ENCODE data around the gene KRT39. TPM values are rescaled to one million over a fixed set of nuclear protein-coding genes. Genes with fewer than 3 reads are reported as not detected.

The KRT39 gene
- total RNA-seq, 1 donor from 2014 or later = not detected

- DNase-seq (ENCODE audit: low spot score) = no peak
These were observed 13.8 kb upstream of the KRT39 start for GRCh38 chr17:40980596-40980995.

- no peak for DNase-seq (ENCODE audit: low spot score)
These were observed 13.4 kb upstream of the KRT39 start for GRCh38 chr17:40980117-40980516.

GRCh38 chr17:40978575-40979151 lies 11.9 kb upstream of the KRT39 start:
- DNase-seq (ENCODE audit: low spot score) = no peak

- no peak for DNase-seq (ENCODE audit: low spot score)
These were observed 8.8 kb upstream of the KRT39 start for GRCh38 chr17:40975516-40975915.

- no peak for DNase-seq (ENCODE audit: low spot score)
These were observed 7.6 kb upstream of the KRT39 start for GRCh38 chr17:40974366-40974765.

- DNase-seq (ENCODE audit: low spot score) = no peak
These were observed 834 bp upstream of the KRT39 start for GRCh38 chr17:40967582-40967981.

- no peak for DNase-seq (ENCODE audit: low spot score)
These were observed 2.9 kb downstream of the KRT39 start for GRCh38 chr17:40963838-40964237.

GRCh38 chr17:40962059-40962561 lies 4.6 kb downstream of the KRT39 start:
- DNase-seq (ENCODE audit: low spot score) = no peak

GRCh38 chr17:40961591-40961990 lies 5.2 kb downstream of the KRT39 start:
- DNase-seq (ENCODE audit: low spot score) = no peak

- DNase-seq (ENCODE audit: low spot score) = no peak
These were observed 6.6 kb downstream of the KRT39 start for GRCh38 chr17:40960144-40960543.

- DNase-seq (ENCODE audit: low spot score) = no peak
These were observed 8.4 kb downstream of the KRT39 start for GRCh38 chr17:40958086-40958953.

- no peak for DNase-seq (ENCODE audit: low spot score)
These were observed 10.1 kb downstream of the KRT39 start for GRCh38 chr17:40956401-40957254.

- DNase-seq (ENCODE audit: low spot score) = no peak
These were observed 12.9 kb downstream of the KRT39 start for GRCh38 chr17:40953881-40954280.

GRCh38 chr17:40952661-40953060 lies 14.1 kb downstream of the KRT39 start:
- DNase-seq (ENCODE audit: low spot score) = no peak

- DNase-seq (ENCODE audit: low spot score) = no peak
These were observed 14.6 kb downstream of the KRT39 start for GRCh38 chr17:40952154-40952553.

GRCh38 chr17:40951011-40951622 lies 15.6 kb downstream of the KRT39 start:
- no peak for DNase-seq (ENCODE audit: low spot score)

GRCh38 chr17:40950176-40950575 lies 16.6 kb downstream of the KRT39 start:
- DNase-seq (ENCODE audit: low spot score) = no peak

- no peak for DNase-seq (ENCODE audit: low spot score)
These were observed 17.3 kb downstream of the KRT39 start for GRCh38 chr17:40949418-40949817.

- DNase-seq (ENCODE audit: low spot score) = no peak
These were observed 18.8 kb downstream of the KRT39 start for GRCh38 chr17:40947929-40948328.

- no peak for DNase-seq (ENCODE audit: low spot score)
These were observed 21.3 kb downstream of the KRT39 start for GRCh38 chr17:40945414-40945813.

- no peak for DNase-seq (ENCODE audit: low spot score)
These were observed 22.2 kb downstream of the KRT39 start for GRCh38 chr17:40944531-40944930.
